ENCODE data around the gene A1CF.
"Not testable (repeated sequence)": the region's sequence is repeated elsewhere in the genome, so short reads cannot be mapped to it uniquely, and the experiment has no call there.

Gene A1CF

GRCh38 chr10:50885097-50885859 is at the start of gene A1CF:
TSS of gene A1CF (minus strand) at chr10:50885627. CDS start at chr10:50859940, 25,687 bp downstream.
- no peak for DNase-seq (ENCODE audit: low spot score)

GRCh38 chr10:50931948-50932431 is 46.6 kb upstream of the A1CF start:
- no peak for DNase-seq (ENCODE audit: low spot score)

GRCh38 chr10:50929670-50930069 is 44.2 kb upstream of the A1CF start:
- DNase-seq (ENCODE audit: low spot score) = no peak

- DNase-seq (ENCODE audit: low spot score) = no peak
Observed at GRCh38 chr10:50928190-50928552, 42.7 kb upstream of the A1CF start.

- DNase-seq (ENCODE audit: low spot score) = no peak
Observed at GRCh38 chr10:50927522-50928189, 42.2 kb upstream of the A1CF start.

- not testable (repeated sequence) for DNase-seq (ENCODE audit: low spot score)
Observed at GRCh38 chr10:50923471-50923870, 38.0 kb upstream of the A1CF start.

- DNase-seq (ENCODE audit: low spot score) = no peak
Observed at GRCh38 chr10:50919010-50919409, 33.6 kb upstream of the A1CF start.

- no peak for DNase-seq (ENCODE audit: low spot score)
Observed at GRCh38 chr10:50918529-50918928, 33.1 kb upstream of the A1CF start.

- DNase-seq (ENCODE audit: low spot score) = no peak
Observed at GRCh38 chr10:50917486-50917885, 32.1 kb upstream of the A1CF start.

- DNase-seq (ENCODE audit: low spot score) = no peak
Observed at GRCh38 chr10:50909334-50910014, 24.0 kb upstream of the A1CF start.

- DNase-seq (ENCODE audit: low spot score) = no peak
Observed at GRCh38 chr10:50908366-50908765, 22.9 kb upstream of the A1CF start.

- not testable (repeated sequence) for DNase-seq (ENCODE audit: low spot score)
Observed at GRCh38 chr10:50905797-50906196, 20.4 kb upstream of the A1CF start.

GRCh38 chr10:50896721-50897120 is 11.3 kb upstream of the A1CF start:
- DNase-seq (ENCODE audit: low spot score) = no peak

- no peak for DNase-seq (ENCODE audit: low spot score)
Observed at GRCh38 chr10:50894312-50894711, 8.9 kb upstream of the A1CF start.

- no peak for DNase-seq (ENCODE audit: low spot score)
Observed at GRCh38 chr10:50892467-50892866, 7.0 kb upstream of the A1CF start.

- DNase-seq (ENCODE audit: low spot score) = no peak
Observed at GRCh38 chr10:50884302-50884701, 1.1 kb downstream of the A1CF start.

- no peak for DNase-seq (ENCODE audit: low spot score)
Observed at GRCh38 chr10:50883629-50884028, 1.8 kb downstream of the A1CF start.

GRCh38 chr10:50882540-50882983 is 2.9 kb downstream of the A1CF start:
- DNase-seq (ENCODE audit: low spot score) = no peak

GRCh38 chr10:50881046-50881445 is 4.4 kb downstream of the A1CF start:
- DNase-seq (ENCODE audit: low spot score) = not testable (repeated sequence)

GRCh38 chr10:50876429-50876828 is 9.0 kb downstream of the A1CF start:
- DNase-seq (ENCODE audit: low spot score) = no peak

- no peak for DNase-seq (ENCODE audit: low spot score)
Observed at GRCh38 chr10:50874723-50875122, 10.7 kb downstream of the A1CF start.

GRCh38 chr10:50866317-50866716 is 19.1 kb downstream of the A1CF start:
- DNase-seq (ENCODE audit: low spot score) = no peak

- DNase-seq (ENCODE audit: low spot score) = no peak
Observed at GRCh38 chr10:50862719-50863118, 22.7 kb downstream of the A1CF start.
